CD4-positive, alpha-beta memory T cell (primary cell): ENCODE measurements around the gene ATP10D. TPM values are rescaled to one million over a fixed set of nuclear protein-coding genes. Genes with fewer than 3 reads are reported as not detected.

ENCODE experiments used
- polyA plus RNA-seq, 2 donors: library from polyadenylated mRNA; unstranded; fragments of 300-500 nt; fragmentation: Illumina TruSeq; gene quantifications; one replicate each; pipeline ENCODE4 v1.2.3, GENCODE V29; 2021
- total RNA-seq, 2 experiments: library from RNA; stranded (reverse); gene quantifications; one replicate each; pipeline ENCODE4 v1.2.3, GENCODE V29; 2021

The ATP10D gene
- total and polyA plus RNA-seq, 4 experiments from 2014 or later, result 2.0 to 4.2 (median 2.9) TPM

Other genes with a start within 250 kb of the ATP10D start
- 10 to 100 TPM; 14.6 to 18.3 TPM for gene COMMD8, start 21.6 kb upstream of the ATP10D start, total RNA-seq
- 10 to 100 TPM; 42.2 to 82.8 TPM for gene COMMD8, start 21.6 kb upstream of the ATP10D start, polyA plus RNA-seq